GM19468 (cell line): ENCODE results near the gene SGIP1.
"Not testable (repeated sequence)": the region's sequence is repeated elsewhere in the genome, so short reads cannot be mapped to it uniquely, and the experiment has no call there.

ENCODE experiments used
- ATAC-seq: cut with Tn5 transposase; IDR thresholded peaks from one replicate; pipeline ENCODE4 v1.9.1; 2021; ENCODE audit warnings: mild to moderate bottlenecking, moderate library complexity, moderate number of reproducible peaks; ENCODE audit not compliant: unreplicated experiment; ENCODE audit errors: extremely low read depth

Gene SGIP1

DNA sequence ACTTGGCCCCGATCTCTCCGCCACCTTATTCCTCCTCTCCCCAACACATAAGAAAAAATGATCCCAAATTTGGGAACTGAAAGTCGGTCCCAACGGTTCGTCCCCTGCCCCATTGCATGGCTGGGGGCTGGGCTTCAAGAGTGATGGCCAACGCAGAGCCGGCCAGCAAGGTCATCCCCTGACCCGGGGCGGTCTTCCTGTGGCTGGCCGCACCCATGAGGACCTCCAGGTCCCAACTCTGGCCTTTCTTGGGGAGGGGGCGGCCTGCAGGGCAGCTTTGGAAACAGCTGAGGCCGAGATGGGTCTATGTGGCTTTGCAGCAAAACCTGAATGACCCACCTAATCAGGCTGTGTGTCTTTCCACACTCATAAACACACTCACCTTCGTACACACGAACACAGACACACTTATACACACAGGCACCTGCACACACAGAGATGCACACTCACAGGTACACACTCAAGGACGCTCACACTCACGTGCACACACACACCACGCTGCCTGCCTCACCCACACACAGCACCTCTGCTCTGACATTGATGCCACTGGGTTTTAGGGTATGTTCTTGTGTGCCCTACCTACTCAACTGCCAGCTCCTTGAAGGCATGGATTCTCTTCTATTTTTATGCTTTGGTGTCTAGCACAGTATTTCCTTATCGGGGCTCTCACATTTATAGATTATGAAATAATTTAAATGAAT, 218.9 kb downstream of the SGIP1 start:
- ATAC-seq = no peak

DNA sequence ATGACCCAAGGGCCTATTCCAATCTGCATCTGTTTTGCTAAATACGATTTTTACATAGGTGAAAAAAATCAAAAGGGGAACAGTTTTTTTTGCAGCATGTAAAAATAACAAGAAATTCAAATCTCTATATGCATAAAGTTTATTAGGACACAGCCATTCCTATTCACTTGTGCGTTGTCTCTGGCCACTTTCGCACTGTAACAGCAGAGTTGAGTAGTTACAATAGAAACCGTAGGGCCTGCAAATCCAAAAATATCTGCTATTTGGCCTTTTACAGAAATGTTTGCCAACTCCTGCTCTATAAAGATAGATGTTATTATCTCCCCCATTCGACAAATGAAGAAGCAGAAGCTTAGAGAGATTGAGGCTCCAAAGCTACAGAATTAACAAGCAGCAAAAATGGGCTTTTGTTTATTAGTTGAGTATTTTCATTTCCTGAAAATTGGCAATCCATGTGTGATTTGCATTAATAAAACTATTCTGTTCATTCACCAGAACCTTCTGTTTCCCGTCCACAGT, 223.8 kb downstream of the SGIP1 start:
- ATAC-seq = no peak

DNA sequence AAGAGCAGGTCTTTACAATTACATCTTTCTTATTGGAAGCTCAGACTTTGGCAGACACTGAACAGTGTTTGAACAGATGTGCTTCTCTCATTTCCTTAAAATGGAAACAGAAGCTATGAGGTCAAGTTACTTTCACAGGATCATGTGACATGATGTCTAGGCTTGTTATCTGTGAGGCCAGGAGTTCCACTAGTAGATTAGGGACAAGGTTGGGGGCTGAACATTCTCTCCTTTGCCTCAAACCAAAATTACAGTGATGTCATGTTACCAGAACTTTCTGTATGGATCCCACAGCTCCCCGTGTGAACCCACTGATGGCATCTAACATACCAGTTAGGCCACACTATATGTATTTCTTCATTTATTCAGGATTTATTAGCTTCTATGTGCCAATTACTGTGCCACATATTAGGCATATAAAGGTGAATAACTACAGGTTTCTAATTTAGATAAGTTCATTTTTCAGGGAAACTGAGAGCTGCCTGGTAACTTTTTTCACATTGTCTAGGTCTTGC, 224.3 kb downstream of the SGIP1 start:
- peak; percentile 100 for ATAC-seq

DNA sequence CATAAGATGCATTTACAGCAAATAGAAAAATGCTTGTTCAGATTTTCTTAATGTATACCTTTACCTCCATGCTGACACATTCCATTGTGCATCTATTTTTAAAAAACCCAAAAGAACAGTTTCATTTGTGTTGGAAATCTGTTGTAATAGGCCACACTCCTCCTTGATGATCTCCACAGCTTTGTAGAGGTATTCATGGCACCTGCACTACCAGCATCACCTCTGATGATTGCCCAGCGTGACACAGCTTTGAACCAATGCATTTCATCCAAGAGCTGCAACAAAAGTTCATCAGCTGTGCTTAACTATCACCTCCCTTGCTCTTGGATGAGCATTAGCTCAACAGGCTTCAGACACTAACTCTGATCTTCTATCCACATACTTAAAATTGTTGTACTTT, 226.6 kb downstream of the SGIP1 start:
- ATAC-seq = no peak

DNA sequence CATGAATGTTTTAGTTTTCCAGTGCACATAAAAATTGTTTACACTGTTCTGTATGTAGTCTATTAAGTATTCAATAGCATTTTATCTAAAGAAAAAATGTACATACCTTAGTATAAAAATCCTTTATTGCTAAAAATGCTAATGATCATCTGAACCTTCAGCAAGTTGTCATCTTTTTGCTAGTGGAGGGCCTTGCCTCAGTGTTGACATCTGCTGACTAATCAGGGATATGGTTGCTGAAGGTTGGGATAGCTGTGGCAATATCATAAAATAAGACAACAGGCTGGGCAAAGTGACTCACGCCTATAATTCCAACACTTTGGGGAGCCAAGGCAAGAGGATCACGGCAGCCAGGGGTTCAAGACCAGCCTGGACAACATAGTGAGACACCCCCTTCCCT, 227.3 kb downstream of the SGIP1 start:
- ATAC-seq = no peak

DNA sequence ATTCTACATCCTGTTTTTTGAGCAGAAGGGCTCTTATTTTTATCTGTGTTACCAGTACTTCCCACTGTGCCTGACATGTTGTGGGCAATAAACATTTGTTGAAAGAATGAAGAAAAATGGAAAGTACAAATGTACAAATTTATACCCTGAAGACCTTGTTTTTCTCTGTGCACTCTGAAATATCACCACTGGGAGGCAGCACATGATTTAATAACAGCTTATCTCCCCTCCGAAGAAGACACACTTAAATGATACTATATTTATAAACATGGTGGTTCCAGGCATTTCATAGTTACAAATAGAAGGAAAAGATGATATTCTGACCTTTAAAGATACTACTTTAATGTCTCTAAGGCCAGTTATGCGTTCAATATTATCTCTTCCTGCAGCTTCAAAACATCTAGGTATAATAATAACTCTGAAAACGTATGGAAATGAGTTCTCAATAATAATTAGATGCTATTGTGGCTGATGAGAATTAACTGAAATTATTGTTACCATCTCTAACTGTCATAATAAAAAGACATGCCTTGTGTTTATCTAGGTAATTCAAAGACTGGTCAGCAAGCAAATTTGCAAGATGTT, 231.1 kb downstream of the SGIP1 start:
- ATAC-seq = no peak

DNA sequence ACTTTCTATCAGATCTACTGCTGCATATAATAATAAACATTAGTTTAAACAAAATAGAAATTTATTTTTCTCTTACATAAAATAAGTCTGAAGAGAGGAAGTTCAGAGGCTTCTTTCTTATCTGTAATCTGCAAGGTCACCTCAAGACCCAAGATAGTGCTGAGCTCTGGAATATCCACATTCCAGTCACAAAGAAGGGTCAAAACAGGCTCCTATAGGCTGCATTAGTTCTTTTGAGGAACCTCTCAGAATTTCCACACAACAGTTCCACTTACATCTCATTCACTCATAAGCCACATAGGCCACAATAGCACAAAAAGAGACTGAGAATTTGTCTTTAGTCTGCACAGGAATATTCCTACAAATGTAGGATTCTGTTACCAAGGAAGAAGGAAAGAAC, 233.7 kb downstream of the SGIP1 start:
- no peak for ATAC-seq

DNA sequence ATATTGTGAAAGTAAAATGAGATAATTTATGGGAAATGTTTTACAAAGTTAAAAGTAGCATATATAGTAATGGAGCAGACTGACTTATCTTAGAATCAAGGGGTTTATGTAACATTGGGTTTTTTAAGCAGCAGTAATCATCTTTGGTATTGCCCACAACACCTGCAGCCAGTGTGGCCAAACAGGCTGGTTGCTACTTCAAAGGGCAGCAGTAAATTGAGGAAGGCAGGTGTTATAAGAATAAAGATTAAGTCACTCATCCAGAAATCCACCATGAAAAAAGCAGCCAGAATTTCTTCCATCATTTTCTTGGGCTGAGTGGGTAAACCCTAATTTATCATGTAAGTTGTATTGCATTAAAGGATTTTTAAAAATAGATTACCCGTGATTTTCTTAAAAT, 235.0 kb downstream of the SGIP1 start:
- ATAC-seq = no peak

DNA sequence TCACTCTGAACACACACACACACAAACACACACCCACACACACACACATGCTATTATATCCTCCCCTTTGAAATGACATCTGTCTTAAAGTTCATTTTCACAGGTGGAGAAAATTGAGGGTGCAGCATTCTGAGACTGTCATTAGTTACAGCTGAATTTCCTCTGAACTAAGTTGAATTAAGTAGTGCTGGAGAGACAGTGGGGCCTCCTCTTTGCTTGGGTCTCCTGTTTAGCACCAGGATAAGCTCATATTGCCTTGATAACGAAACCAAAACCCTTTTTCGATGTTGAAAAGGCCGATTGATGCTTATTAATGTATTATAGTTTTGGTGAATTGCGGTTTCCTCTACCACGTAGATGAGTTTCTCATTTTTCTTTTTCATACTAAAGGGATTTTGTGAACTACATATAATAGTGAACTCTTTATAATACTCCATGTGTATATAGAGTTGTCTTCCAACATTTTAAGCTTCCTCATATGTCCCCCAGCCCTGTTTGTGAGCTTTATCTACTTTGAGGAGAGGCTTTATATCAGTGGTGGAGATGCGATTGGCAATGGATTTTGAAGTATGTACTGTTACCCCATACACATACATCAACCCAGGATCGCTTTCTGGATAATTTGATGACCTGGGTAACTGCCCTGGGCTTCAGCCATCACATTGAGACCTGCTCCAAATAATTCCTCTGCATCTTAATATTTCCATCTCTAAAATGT, 235.7 kb downstream of the SGIP1 start:
- no peak for ATAC-seq

DNA sequence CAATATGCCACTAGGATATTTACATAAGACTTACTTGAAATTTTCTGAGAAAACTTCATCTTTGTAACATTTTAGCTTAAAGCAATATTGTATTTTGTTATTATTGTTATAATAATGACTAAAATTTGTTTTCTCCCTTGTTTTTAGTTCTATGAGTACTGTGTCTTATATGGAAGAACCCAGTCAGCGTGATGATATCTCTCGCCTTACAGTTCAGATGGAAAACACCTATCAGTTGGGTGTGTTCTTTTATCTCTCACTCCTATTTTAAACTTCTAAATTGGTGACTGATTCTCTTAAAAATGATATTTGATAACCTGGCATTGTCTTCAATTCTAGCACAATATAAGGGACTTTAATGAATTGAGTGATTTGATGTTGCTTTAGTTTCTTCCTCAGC, 236.3 kb downstream of the SGIP1 start:
- ATAC-seq = no peak

DNA sequence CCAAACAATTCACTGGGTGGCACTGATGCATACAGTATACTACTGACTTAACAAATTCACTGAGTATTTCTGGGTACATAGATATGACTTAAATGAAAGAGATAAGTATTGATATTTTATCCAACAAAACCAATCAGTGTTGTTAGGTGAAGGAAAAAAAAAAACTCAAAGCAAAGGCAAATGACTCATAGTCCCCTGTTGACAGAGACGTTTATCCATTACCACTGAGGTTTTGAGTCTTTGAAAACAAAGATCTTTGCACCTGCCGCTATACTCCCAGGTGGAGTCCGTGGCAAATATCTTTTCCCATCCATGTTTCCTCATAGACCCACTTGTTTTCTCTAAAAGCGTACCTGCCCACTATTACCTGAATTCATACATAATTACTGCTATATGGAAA, 236.7 kb downstream of the SGIP1 start:
- ATAC-seq = no peak

DNA sequence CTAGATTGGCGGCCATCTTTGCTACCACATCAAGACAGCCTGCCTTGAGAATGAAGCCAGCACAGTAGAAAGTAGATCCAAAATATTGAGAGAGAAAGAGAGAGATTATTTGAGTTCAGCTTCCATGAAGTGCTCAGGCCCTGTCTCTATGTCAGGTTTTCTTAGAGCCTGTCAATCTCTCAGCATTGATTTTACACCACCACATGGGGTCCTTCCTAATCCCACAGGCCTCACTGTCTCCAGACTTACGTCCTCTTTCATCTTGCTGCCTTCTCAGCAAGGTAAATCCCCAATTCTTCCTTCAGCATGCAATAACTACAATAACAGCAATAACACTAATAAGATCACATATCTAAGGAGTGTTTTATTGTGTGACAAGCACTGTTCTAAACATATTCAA, 239.3 kb downstream of the SGIP1 start:
- ATAC-seq = no peak

DNA sequence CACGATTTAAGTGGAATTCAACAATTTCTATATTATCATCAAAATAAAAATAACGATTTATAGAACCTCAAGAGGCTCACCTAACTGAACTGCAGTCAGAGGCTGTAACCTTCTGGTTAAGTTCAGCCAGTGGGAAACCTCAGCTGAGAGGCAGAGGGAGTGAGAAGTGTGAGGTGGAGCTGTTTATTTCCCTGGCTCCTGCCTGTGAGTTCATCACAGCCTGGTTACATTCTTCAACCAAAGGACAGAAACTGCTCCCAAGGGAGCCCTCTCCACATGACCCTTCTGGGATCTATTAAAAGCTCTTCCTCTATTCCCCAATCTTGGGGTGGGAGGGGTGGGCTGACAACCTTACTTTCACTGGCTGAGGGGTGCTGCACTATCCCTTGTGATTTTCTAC, 240.5 kb downstream of the SGIP1 start:
- ATAC-seq = no peak

DNA sequence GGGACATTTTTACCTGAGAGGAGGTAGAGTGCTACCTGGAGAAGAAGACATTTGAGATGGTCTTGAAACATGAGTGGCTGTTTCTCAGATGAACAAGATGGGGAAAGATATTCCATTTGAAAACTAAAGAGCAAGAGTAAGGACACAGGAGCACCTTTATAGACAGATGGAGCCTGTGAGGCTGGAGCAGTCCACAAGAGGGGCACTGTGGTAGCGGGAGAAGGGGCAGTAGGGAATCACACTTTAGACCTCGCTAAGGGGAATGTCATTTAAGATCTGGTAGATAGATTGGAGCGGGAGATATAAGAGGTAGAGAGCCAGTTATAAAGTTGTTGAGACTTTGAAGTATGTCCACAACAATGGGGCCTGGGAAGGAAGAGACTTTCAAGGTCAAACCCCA, 241.7 kb downstream of the SGIP1 start:
- ATAC-seq = no peak

DNA sequence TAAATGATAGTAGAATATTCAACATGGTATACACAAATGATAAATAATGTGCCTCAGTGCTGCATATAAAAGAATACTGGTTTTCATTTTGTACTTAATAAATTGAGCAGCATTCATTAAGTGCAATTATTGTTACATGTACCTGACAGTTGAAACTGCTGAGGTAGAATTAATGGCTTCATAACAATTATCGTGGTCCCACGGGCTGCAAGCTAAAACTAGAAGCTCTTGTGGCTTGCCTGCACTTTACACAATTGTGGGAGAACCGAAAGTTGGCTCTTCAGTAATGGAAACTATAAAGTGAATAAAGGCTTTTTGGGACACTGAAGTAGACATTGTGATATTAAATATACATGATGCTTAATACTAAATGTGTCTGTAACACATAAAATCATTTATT, 243.9 kb downstream of the SGIP1 start:
- no peak for ATAC-seq

DNA sequence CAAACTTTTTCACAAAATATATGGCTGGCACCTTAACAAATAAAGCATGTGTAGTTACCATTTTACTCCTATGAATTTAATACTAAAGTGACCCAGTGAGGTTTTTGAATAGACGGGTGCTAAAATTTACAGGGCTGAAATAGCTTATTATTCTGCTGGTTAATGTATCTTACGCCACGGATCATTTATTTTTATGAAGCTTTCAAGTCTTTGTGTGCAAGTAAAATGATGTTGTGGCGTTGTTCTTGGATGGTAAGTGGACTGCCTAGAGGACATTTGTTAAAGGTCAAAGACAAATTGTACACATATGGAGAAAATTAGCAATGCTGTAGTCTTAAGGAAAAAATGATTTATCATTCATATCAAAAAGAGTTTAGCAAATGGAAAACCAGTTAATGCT, 244.3 kb downstream of the SGIP1 start:
- ATAC-seq = no peak

DNA sequence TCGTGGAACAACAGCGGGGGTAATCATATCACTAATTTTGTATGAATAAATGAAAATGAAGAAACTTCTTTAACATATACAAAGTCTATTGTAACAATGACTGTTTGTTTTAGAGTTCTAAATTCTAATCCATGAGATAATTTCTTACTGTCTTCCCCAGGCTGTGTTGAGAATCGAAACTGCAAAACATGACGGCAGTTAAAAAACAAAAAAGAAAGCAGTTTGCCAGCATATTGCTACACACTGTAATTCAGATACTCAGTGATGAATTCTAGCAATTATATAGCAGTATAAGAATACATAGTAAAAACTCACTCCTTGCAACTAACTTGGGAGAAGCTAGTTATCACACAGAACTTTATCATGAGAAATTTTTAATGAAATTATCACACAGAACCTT, 245.0 kb downstream of the SGIP1 start:
- ATAC-seq = no peak

DNA sequence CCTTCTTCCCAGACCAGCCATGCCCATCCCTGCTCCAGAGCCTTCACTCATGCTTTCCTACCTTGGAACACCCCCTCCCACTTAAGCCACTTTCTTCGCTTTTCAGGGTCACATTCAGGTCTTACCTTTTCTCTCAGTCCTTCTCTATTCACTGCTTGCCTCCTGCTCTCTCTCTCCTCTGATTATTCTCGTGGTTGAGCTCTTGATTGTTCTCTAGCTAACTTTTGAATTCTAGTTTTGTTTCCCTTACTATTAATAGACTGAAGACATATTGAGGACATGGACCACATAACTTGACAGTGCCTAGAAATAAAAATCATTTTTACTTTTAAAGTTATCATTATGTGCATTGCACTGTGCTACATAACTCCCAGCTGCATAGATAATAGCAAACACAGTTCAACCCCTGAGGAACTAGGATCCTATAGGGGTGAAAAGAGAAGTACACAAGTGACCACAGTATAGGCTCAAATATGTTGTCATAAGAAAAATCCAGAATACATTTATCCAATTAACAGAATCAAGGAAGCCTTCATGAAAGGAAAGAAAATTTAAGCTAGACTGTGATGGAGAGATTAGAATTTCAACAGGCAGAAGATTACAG, 245.6 kb downstream of the SGIP1 start:
- ATAC-seq = no peak

DNA sequence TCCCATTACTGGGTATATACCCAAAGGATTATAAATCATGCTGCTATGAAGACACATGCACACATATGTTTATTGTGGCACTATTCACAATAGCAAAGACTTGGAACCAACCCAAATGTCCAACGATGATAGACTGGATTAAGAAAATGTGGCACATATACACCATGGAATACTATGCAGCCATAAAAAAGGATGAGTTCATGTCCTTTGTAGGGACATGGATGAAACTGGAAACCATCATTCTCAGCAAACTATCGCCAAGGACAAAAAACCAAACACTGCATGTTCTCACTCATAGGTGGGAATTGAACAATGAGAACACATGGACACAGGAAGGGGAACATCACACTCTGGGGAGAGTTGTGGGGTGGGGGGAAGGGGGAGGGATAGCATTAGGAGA, 251.8 kb downstream of the SGIP1 start:
- ATAC-seq = not testable (repeated sequence)

DNA sequence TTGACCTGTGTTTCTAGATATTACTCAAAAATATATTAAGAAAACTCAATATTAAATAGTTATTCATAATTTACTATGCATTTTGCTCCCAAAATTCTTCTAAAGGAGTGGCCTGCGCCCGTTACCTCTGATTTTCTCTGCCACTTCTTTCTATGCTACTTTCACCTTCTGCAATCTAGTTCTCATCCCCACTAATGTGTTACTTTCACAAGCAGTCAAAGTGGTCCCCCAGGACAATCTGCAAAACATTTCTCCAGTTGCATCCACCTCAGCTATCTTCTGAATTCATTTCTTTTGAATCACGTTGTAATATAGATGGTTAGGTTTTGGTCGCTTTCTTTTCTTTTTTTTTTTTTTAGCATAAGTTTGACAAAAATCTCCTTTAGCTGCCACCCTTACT, 253.7 kb downstream of the SGIP1 start:
- no peak for ATAC-seq
